K562 (cell line): ENCODE measurements around the gene KCNJ9. TPM values are rescaled to one million over a fixed set of nuclear protein-coding genes. Genes with fewer than 3 reads are reported as not detected.

ENCODE experiments used
- ATAC-seq: fragments of 200-7000 bp; cut with Tn5 transposase; 3 replicates; pipeline ENCODE4 v1.9.1; 2020; ENCODE audit warnings: moderate library complexity
- BruUV-seq: library from RNA; stranded (reverse); fragments of 400-500 nt; replicated peaks from 2 replicates; lab custom pipeline; 2021; lab: Mats Ljungman, UMichigan
- CTCF ChIA-PET: fragments of 300-600 bp; formaldehyde crosslinking; extraction: SDS; loops from one replicate; lab custom pipeline; 2021; ENCODE audit warnings: low intra/inter-chr PET ratio; lab: Yijun Ruan, JAX
- POLR2A ChIA-PET: fragments of 300-600, 350-650 bp; sonication (Branson Sonifier 250); formaldehyde crosslinking; extraction: SDS; loops from one replicate; lab custom pipeline; 2021; ENCODE audit warnings: antibody characterized with exemption, inconsistent platforms; lab: Yijun Ruan, JAX
- DNase-seq, 4 experiments: peaks; one replicate each; pipeline versions ENCODE4 v3.0.0 to v3.0.0-alpha.2; 2011 to 2018; ENCODE audit warnings: low spot score in 3 of 4, mixed read lengths in 3 of 4; ENCODE audit errors: extremely low read depth in 1 of 4
- FAIRE-seq: peaks from 2 replicates; lab custom pipeline; 2011; peaks lifted over from hg19 to GRCh38; lab: Jason Lieb, UNC
- H2AFZ ChIP-seq: 2 replicates; pipeline ENCODE4 v1.6.0; 2011; ENCODE audit warnings: low read depth, low read length, control low read depth, inconsistent platforms
- H3K27ac ChIP-seq: fragments of 200-600 bp; 3 replicates; pipeline ENCODE4 v1.8.0; 2011; ENCODE audit warnings: low read depth, mild to moderate bottlenecking, control low read depth, inconsistent platforms, low read length, moderate library complexity, mixed read lengths; ENCODE audit errors: extremely low read depth
- H3K27me3 ChIP-seq, 2 experiments: fragments of 300-600 bp in 1 of 2; 2 replicates in 1 of 2; 3 replicates in 1 of 2; pipeline versions ENCODE4 v1.6.0 to v1.8.0; 2011; ENCODE audit warnings: inconsistent platforms in 2 of 2, low read length in 2 of 2, mild to moderate bottlenecking in 1 of 2, mixed read lengths in 1 of 2, moderate library complexity in 1 of 2; ENCODE audit not compliant: control insufficient read depth in 2 of 2, insufficient read depth in 2 of 2
- H3K36me3 ChIP-seq: fragments of 300-600 bp; 3 replicates; pipeline ENCODE4 v1.8.0; 2011; ENCODE audit warnings: mild to moderate bottlenecking, low read length, inconsistent platforms; ENCODE audit not compliant: control insufficient read depth, insufficient read depth
- H3K4me1 ChIP-seq, 2 experiments: fragments of 200-600 bp in 1 of 2; replicated peaks in 1 of 2; 2 replicates in 1 of 2; 3 replicates in 1 of 2; pipeline versions ENCODE4 v1.5.1 to v1.8.0; 2011; ENCODE audit warnings: inconsistent platforms in 2 of 2, low read length in 2 of 2, mild to moderate bottlenecking in 1 of 2, mixed read lengths in 1 of 2, moderate library complexity in 1 of 2; ENCODE audit not compliant: control insufficient read depth in 2 of 2, insufficient read depth in 2 of 2
- H3K4me2 ChIP-seq: 2 replicates; pipeline ENCODE4 v1.6.1; 2011; ENCODE audit warnings: low read length, control low read depth, inconsistent platforms, mixed read lengths; ENCODE audit not compliant: insufficient read depth
- H3K4me3 ChIP-seq: fragments of 200-600 bp; sonication (generic), shearing (Covaris generic); 2 replicates; pipeline ENCODE4 v1.5.1; 2016; ENCODE audit warnings: control low read depth, inconsistent platforms
- H3K79me2 ChIP-seq: fragments of 200-600 bp; 3 replicates; pipeline ENCODE4 v1.8.0; 2011; ENCODE audit warnings: low read length, inconsistent platforms; ENCODE audit not compliant: control insufficient read depth, insufficient read depth
- H3K9ac ChIP-seq, 2 experiments: 2 replicates each; pipeline versions ENCODE4 v1.6.0 to v1.6.1; 2011; ENCODE audit warnings: low read depth in 2 of 2, low read length in 2 of 2, control low read depth in 1 of 2, inconsistent platforms in 1 of 2, mild to moderate bottlenecking in 1 of 2, mixed read lengths in 1 of 2; ENCODE audit not compliant: insufficient read depth in 1 of 2
- H3K9me1 ChIP-seq: one replicate; pipeline ENCODE4 v1.6.0; 2011; ENCODE audit warnings: inconsistent platforms, mild to moderate bottlenecking, low read length, moderate library complexity; ENCODE audit not compliant: control insufficient read depth, insufficient read depth
- H3K9me3 ChIP-seq: replicated peaks from 2 replicates; pipeline ENCODE4 v1.5.1; 2011; ENCODE audit warnings: low read depth, low read length, inconsistent platforms; ENCODE audit not compliant: control insufficient read depth, insufficient read depth
- H4K20me1 ChIP-seq: replicated peaks from 2 replicates; pipeline ENCODE4 v1.6.1; 2011; ENCODE audit warnings: low read length, inconsistent platforms, mixed read lengths; ENCODE audit not compliant: control insufficient read depth, insufficient read depth
- ADNP ChIP-seq: fragments of 200-800 bp; sonication (Bioruptor generic); IDR thresholded peaks from 2 replicates; pipeline ENCODE4 v1.6.1; 2016; ENCODE audit warnings: missing genetic modification characterization, missing compliant biosample characterization
- JUND ChIP-seq, 2 experiments: IDR thresholded peaks; 2 replicates in 1 of 2; 3 replicates in 1 of 2; pipeline ENCODE4 v1.6.1; 2011; ENCODE audit warnings: borderline replicate concordance in 2 of 2, low read depth in 2 of 2, low read length in 2 of 2, improper control_type of control experiment in 1 of 2, missing biosample characterization in 1 of 2, missing genetic modification characterization in 1 of 2, missing genetic modification reagents in 1 of 2
- NFIC ChIP-seq: fragments of 450-650 bp; IDR thresholded peaks from 2 replicates; pipeline ENCODE4 v1.6.1; 2017; ENCODE audit warnings: mild to moderate bottlenecking, inconsistent platforms
- WGBS: fragments of 100-300 bp; shearing (Covaris generic); methylation state at CpG from one replicate; pipeline ENCODE4 v1.1.6; 2016; ENCODE audit warnings: low coverage, mixed read lengths; ENCODE audit not compliant: insufficient coverage; ENCODE audit errors: missing lambda C conversion rate; 5-methylcytosine and 5-hydroxymethylcytosine counted together
- in situ Hi-C: fragments of 300-500 bp; cut with MboI; formaldehyde crosslinking; loops from 4 replicates; pipeline ENCODE4 v1.15.0; 2018; ENCODE audit warnings: inconsistent platforms, mixed read lengths
- intact Hi-C: fragments of 100-400 bp; cut with micrococcal nuclease; formaldehyde crosslinking; loops from 2 replicates; pipeline ENCODE4 v1.14.2; 2022
- polyA plus RNA-seq, 8 experiments: library from polyadenylated mRNA; depleted of rRNA in 4 of 8; stranded (reverse) in 5 of 8; unstranded in 3 of 8; fragments of >200 nt; fragmentation: Nextera tagmentation in 2 of 8; fragmentation: Illumina TruSeq in 1 of 8; extraction: Ambion mirVana in 2 of 8; extraction: Trizol in 1 of 8; gene quantifications; 2 replicates each; pipeline versions ENCODE4 v1.2.1 to v1.2.3, GENCODE V29; 2011 to 2014; ENCODE audit warnings: inconsistent platforms in 1 of 8, missing spikeins in 1 of 8
- total RNA-seq, 7 experiments: library from RNA; depleted of rRNA in 6 of 7; stranded (reverse); fragments of >200 nt in 6 of 7; fragmentation: Illumina TruSeq in 2 of 7; extraction: Trizol in 2 of 7; gene quantifications; 2 replicates each; pipeline versions ENCODE4 v1.2.1 to v1.2.3, GENCODE V29; 2011 to 2021; ENCODE audit warnings: low replicate concordance in 1 of 7

The KCNJ9 gene
- total and polyA plus RNA-seq, 9 of the 15 experiments (the other 6 are each of a cell fraction or from before 2014, with no cell fraction given) = not detected

DNA sequence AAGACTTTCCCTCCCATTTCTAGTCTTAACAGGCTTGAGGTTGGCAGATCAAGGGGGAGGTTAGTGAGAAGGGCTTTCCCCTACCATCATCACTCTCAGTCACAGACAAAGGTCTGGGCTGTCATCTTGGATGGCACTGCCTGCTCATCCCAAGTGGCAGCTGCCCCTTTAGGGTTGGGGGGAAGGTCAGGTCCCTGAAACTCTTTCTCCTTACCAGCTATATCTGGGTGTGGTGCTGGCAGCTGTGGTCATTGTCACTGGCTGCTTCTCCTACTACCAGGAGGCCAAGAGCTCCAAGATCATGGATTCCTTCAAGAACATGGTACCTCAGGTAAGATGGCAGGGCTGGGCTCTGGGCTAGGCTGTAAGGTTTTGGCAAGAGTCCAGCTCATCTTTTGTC lies 42.4 kb downstream of the KCNJ9 start:
- POLR2A ChIA-PET = interaction anchor here (0.5 to 1.2 kb wide), 4 partner anchors 8 to 67 kb away, joined by 3 to 5 read pairs (median 3); partner anchors contain the start of gene ATP1A2
- no peak for ATAC-seq
- FAIRE-seq = no peak
- no peak for TF ChIP-seq JUND (IDR thresholded peaks at IDR 0.05; ENCODE audit: borderline replicate concordance, low read depth, low read length)
- no peak for TF ChIP-seq JUND (tag; IDR thresholded peaks at IDR 0.05; ENCODE audit: borderline replicate concordance, low read depth, low read length)
- TF ChIP-seq NFIC = peak; percentile 47; the same call in 1 of the 2 replicates
- Histone ChIP-seq H2AFZ (no peak overlapping the region), H3K9ac (no peak overlapping the region), H3K27ac (no peak overlapping the region), H3K27me3 (peaks cover 15 to 52% of the 10 kb centered on the region in 2 experiments), H3K36me3 (no peaks in the 10 kb centered on the region), H3K9me3 (no peaks in the 10 kb centered on the region), H3K4me1 (no peaks in the 10 kb centered on the region; a peak in 2 of 5 replicates), H4K20me1 (no peaks in the 10 kb centered on the region), H3K4me3 (no peak overlapping the region), H3K9me1 (no peaks in the 10 kb centered on the region), H3K79me2 (no peaks in the 10 kb centered on the region), H3K4me2 (no peak overlapping the region)
- in situ Hi-C loops (no loop called here), intact Hi-C loops (no loop called here)
- BruUV-seq = no TSS peak
- CTCF ChIA-PET = no interaction called here
- DNase-seq = no peak

DNA sequence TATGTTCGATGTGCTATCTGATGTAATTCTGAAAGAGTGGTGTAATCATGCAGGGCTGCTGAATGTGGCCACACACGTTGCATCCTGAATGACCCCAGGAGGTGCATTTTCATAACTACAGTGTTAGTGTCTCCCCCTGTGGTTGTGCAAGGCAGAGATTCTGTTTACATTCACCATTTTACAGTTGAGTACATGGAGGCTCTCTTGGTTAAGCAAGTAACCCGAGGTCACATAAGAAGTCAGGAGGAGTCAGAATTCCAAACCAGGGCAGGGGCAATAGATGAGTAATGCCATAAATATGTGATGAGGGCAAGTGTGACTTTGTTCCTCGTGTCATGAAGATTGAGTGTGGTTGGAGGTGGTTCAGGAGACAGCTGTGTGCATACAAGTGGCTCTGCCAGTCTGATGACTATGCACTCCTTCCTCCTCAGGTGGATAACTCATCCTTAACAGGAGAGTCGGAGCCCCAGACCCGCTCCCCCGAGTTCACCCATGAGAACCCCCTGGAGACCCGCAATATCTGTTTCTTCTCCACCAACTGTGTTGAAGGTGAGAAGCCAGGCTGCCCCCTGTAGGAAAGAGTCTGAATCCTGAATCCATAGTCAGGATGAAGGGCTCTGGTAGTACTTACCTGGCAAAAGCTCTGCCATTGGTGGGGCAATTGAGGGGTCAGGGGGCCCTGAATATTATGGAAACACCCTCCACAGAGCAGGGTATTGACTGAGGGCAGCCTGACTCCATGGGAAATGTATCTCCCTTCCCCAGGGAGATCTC lies 43.6 kb downstream of the KCNJ9 start:
- Histone ChIP-seq H3K27me3 (peaks cover 24 to 64% of the 10 kb centered on the region in 2 experiments; a peak in 4 of 5 replicates), H4K20me1 (no peaks in the 10 kb centered on the region), H3K4me1 (no peaks in the 10 kb centered on the region; a peak in 1 of 5 replicates), H2AFZ (no peak overlapping the region), H3K79me2 (no peaks in the 10 kb centered on the region), H3K36me3 (no peaks in the 10 kb centered on the region), H3K27ac (no peak overlapping the region), H3K4me2 (no peak overlapping the region), H3K9me1 (no peaks in the 10 kb centered on the region), H3K4me3 (no peak overlapping the region), H3K9ac (no peak overlapping the region), H3K9me3 (no peaks in the 10 kb centered on the region)
- intact Hi-C loops (no loop called here), in situ Hi-C loops (no loop called here)
- no peak for DNase-seq
- 0% methylated on average over 8 of the region's 8 CpGs for WGBS
- no TSS peak for BruUV-seq
- FAIRE-seq = no peak
- ChIA-PET CTCF (interaction anchor here (0.6 kb wide), 1 partner anchor 88 kb away, joined by 3 read pairs; no protein-coding TSS in a partner anchor), POLR2A (interaction anchor here (0.6 to 0.8 kb wide), 2 partner anchors 9 to 14 kb away, joined by 3 to 5 read pairs; partner anchors contain the start of gene ATP1A2)
- ATAC-seq = peak; percentile 64
- no peak for TF ChIP-seq ADNP
